Stimulated activated CD4-positive, alpha-beta T cell treated with anti-CD3 and anti-CD28 coated beads, Interleukin-4, amount 100 ng/mL, for 48 hours (primary cell): ENCODE results near the gene FMN2.
"Not testable (repeated sequence)": the region's sequence is repeated elsewhere in the genome, so short reads cannot be mapped to it uniquely, and the experiment has no call there.

ENCODE experiments used
- DNase-seq, 2 donors: peaks; one replicate each; pipeline ENCODE4 v3.0.0-alpha.2; 2020; ENCODE audit warnings: low read depth in 2 of 2

Gene FMN2

GRCh38 chr1:240138867-240139266, 47.2 kb downstream of the FMN2 start:
- no peak for DNase-seq

- DNase-seq: no peak
Observed at GRCh38 chr1:240139511-240139910, 47.8 kb downstream of the FMN2 start.

GRCh38 chr1:240145120-240145519, 53.4 kb downstream of the FMN2 start:
- no peak for DNase-seq

DNA sequence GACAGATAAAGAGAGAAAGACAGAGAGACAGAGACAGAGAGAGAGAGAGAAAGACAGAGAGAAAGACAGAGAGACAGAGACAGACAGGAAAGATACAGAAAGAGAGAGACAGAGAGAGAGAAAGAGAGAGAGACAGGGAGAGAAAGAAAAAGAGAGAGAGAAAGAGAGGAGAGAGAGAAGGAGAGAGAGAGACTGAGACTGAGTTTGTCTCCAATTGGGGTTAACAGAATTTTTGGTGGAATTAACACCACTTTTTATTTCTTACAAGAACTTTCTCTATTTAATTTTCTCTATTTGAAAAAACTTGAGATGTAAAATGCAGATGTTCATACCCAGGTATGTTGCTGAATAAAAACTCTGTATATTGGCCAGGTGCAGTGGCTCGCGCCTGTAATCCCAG, 56.6 kb downstream of the FMN2 start:
- DNase-seq: no peak

DNA sequence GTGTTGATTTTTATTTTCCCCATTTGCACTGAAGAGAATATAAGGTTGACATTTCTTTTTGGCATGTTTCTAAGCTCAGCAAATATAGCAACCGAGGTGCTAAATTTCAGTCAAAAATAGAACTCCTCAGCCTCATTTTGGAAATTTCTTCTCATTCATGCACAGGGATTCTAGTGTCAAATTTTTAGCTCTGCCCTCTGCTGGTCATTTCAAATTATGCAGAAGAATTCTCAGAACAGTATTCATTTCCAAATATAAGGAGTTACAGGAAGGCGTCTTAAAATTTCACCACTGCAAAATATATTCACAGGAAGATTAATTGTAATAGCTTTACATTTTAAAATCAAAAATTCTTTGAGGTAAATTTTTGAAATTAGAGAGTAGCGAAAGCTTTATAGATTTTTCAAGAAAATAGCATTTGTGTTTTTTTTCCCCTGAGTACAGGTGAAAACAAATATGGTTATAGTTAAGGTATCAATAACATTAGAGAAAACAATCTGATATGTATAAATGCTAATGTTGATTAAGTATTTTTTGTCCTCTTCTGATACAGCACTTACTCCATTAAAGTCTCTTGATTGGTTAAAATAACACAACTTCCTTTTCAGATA, 57.9 kb downstream of the FMN2 start:
- DNase-seq: no peak

DNA sequence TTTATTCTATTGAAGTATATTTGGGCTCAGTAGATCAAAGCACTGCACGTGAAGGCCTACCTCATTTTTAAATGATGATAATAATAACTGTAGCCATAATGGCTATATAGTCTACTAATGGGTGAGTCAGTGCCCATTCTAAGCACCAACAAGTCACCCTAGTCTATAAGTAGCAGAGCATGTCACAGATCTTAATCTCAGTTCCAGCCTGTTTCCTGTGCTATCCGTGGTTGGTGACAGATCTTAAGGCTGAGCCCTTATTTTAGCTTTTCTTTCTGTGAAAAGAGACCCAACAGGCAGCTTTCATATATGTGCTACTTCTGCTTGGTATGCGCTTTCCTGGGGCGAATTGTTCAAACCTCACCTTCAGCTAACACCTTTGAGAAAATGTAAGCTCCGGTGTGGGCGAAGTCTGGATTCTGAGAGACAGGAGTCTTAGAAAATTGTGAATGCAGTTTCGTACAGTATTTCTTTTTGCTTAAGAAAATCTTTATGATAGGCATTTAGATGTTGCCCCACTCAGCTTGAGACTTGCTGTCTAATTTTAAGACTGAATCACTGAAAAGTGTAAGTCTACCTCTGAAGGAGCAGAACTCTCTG, 59.6 kb downstream of the FMN2 start:
- no peak for DNase-seq

DNA sequence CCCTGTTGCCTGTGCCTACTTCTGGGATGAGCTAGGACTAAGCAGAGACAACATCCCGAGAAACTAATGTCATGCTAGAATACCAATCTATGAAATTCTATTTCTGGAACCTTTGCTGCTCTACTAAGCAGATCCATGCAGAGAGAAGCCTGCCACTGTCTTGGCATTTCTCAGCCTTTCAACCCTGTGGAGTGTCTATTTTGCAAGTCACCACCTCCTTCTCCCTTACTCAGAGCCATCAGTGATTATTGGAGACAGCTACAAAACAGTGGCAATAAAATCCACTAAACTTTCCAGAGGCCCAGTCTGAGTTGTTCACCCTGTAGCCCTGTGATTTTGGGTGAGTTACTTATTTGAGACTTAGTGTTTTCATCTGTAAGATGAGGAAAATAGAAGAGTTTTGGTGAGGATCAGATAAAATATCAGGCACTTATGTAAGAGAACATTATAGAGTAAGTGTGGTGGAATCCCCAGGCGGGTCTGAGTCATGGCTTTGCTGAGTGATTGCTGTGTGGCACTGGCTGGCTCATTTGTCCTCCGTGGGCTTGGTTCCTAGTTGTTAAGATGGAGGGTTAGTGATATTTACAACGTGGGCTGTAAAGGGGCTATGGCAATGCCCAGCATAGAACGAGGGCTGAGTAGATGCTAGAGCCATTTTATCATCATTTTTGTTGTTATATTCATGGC, 61.1 kb downstream of the FMN2 start:
- DNase-seq: no peak

GRCh38 chr1:240155605-240156004, 63.9 kb downstream of the FMN2 start:
- DNase-seq: no peak

DNA sequence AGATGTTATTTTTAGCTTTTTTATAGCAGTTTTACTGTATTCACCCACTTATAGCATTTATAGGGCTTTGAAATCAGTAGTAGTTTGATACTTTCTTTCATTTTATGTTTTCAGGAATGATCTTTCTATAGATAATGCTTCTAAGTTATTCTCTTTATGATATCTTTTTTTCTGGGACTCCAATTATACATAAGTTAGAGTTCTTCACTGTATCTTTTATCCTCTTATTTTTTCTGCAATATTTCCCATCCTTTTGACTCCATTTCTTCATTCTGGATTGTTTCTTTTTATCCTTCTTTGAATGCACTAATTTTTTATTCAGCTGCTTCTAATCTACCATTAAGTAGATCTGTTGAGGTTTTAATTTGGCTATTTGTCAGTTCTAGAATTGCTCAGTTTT, 73.1 kb downstream of the FMN2 start:
- no peak for DNase-seq

GRCh38 chr1:240169188-240169587, 77.5 kb downstream of the FMN2 start:
- no peak for DNase-seq

DNA sequence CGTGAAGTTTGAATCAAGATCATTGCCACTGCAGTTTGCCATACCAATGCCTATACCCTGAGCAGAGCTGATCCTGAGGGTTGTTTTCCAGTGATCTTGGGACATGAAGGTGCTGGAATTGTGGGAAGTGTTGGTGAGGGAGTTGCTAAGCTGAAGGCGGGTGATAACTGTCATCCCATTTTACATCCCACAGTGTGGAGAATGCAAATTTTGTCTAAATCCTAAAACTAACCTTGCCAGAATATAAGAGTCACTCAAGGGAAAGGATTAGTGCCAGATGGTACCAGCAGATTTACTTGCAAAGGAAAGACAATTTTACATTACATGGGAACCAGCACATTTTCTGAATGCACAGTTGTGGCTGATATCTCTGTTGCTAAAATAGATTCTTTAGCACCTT, 78.6 kb downstream of the FMN2 start:
- DNase-seq: no peak

DNA sequence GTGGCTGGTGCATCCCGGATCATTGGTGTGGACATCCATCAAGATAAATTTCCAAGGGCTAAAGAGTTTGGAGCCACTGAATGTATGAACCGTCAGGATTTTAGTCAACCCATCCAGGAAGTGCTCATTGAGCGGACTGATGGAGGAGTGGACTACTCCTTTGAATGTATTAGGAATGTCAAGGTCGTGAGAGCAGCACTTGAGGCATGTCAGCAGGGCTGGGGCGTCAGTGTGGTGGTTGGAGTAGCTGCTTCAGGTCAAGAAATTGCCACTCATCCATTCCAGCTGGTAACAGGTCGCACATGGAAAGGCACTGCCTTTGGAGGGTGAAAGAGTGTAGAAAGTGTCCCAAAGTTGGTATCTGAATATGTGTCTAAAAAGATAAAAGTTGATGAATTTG, 79.1 kb downstream of the FMN2 start:
- no peak for DNase-seq

DNA sequence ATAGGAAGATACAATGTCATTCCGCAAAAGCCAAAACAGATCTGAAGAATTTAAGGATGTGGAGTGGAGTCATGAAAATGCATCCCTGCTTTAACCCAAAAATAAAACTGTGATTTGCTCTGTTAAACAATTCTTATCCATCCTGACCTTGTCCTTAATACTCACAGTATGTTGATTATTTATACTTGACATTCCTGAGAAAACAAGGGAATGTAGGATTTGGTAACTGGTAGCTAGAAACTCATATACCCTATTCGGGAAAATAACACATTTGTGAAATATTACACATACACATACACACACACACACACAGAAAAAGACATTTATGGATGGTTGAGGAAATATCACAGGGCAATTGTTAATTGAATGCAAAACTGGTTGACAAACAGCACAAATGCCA, 80.2 kb downstream of the FMN2 start:
- no peak for DNase-seq

- DNase-seq: no peak
Observed at GRCh38 chr1:240173836-240174235, 82.2 kb downstream of the FMN2 start.

- no peak for DNase-seq
Observed at GRCh38 chr1:240174734-240175133, 83.1 kb downstream of the FMN2 start.

DNA sequence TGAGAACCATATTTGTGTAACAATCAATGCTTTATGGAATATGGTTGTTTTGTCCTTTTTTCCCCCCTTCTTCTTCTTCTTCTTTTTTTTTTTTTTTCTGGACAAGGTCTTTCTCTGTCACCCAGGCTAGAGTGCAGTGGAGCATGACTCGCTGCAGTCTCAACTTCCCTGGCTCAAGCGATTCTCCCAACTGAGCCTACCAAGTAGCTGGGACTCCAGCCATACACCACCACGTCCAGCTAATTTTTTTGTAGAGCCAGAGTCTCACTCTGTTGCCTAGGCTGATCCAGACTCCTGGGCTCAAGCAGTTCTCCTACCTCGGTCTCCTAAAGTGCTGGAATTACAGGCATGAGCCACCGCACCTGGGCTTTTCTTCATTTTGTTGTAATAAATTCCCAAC, 86.7 kb downstream of the FMN2 start:
- no peak for DNase-seq

DNA sequence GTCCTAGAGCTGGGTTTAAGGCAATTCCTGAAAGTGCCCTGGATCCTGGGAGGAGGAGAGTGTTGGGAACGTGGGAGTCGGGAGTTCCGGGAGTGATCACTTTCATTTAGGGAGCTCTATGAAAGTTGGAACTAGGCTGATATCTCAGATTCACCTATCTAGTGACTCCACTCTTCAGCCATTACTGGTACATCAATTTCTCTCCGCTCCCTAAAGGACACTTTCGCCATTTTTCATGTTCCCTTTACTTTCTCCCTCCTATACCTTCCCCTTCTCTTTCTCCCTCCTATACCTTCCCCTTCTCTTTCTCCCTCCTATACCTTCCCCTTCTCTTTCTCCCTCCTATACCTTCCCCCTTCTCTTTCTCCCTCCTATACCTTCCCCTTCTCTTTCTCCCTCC, 93.0 kb downstream of the FMN2 start:
- not testable (repeated sequence) for DNase-seq

DNA sequence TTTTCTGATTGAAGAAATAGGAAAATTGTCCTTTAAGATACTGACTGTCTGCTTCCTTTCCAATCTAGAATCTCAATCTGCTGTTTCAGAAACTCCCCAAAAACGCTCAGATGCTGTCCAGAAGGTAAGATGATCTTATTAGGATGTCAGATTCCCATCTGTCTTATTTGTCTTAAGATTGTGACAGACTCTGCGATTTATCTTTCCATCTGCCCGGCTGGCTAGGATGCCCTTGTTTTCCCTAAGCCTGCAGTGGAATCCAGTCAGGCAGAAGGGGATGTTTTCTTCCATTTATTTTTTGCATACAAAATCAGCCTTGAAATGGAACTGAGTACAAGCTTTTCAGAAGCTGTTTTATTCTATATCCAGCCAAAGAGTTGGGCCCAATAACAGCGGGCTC, 96.5 kb downstream of the FMN2 start:
- DNase-seq: no peak

GRCh38 chr1:240189386-240189989, 97.8 kb downstream of the FMN2 start:
- DNase-seq: peak; percentile 8 to 11

- no peak for DNase-seq
Observed at GRCh38 chr1:240190881-240191401, 99.3 kb downstream of the FMN2 start.

- DNase-seq: no peak
Observed at GRCh38 chr1:240192851-240193250, 101.2 kb downstream of the FMN2 start.

- no peak for DNase-seq
Observed at GRCh38 chr1:240193679-240194078, 102.0 kb downstream of the FMN2 start.

DNA sequence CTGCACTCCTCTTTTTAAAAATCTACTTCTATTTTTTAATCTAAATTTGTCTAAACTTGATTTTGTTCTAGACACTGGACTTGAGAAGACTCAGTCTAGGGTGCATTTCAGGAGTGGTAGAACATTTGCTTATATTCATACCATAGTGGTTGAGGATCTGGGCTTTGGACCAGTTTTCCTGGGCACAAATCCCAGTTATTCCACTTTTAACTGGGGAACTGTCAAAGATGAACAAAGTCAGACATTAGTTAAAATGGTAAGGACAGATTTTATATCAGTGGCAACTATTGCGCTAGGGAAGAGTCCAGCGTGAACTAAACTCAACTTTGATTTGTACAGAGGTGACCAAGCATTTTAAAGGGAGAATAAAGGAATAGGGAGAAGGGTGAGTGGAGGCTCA, 102.4 kb downstream of the FMN2 start:
- DNase-seq: no peak
